ENCODE measurements around the gene TTC24.
"Not testable (repeated sequence)": the region's sequence is repeated elsewhere in the genome, so short reads cannot be mapped to it uniquely, and the experiment has no call there.

Gene TTC24

DNA sequence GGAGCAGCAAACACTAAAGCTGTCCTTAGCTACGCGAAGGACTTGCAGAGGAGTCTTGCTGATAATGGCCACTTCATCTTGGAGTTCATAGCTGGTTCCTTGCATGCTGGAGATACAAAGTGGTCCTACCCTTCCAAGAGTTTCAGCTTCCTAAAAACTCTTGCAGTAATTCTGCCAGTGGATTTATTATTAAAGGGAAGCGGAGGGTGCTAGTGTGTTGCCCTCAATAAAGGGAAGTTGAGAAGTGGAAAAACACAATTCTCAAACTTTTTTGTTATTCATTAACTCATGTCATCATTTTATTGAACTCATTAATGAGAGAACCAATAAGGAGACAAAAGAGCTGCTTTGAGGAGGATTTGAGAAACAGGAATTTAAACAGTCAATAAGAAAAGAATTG, 33.1 kb downstream of the TTC24 start:
- DNase-seq: no peak

DNA sequence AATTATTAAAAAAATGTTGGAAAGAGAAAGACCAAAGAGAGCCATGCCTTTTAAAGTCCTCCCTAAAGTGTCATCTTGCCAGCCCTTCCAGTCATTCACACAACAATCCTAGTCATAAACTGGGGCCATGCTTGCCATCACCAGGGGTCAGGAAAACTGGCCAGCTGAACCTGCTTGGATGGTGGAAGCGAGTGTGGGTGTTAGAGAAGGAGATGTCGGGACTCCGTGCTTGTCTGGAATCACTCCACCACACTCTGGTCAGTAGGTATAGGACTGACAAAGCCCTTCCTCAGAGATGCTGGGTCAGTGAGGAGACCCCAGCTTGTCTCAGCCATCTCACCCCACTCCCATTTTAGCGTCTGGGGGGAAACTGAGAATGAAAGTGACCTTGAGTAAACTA, 36.4 kb downstream of the TTC24 start:
- DNase-seq: no peak

DNA sequence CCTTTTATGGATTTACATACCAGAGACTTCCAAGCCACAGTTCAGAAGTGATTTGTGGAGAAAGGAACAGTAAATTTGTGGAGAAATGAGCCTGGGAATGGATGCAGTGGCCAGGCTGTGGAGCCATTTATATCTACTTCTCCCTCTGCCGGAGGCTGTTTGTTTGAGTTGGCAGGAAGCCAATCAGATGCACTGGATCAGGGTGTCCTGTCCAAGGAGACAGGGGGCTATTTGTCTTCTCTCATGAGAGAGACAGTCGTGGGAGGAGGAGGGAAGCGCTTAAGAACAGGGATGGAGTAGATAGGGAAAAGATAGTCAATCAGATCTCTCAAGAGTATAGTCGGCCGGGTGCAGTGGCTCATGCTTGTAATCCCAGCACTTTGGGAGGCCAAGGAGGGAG, 36.9 kb downstream of the TTC24 start:
- DNase-seq: peak; percentile 59

DNA sequence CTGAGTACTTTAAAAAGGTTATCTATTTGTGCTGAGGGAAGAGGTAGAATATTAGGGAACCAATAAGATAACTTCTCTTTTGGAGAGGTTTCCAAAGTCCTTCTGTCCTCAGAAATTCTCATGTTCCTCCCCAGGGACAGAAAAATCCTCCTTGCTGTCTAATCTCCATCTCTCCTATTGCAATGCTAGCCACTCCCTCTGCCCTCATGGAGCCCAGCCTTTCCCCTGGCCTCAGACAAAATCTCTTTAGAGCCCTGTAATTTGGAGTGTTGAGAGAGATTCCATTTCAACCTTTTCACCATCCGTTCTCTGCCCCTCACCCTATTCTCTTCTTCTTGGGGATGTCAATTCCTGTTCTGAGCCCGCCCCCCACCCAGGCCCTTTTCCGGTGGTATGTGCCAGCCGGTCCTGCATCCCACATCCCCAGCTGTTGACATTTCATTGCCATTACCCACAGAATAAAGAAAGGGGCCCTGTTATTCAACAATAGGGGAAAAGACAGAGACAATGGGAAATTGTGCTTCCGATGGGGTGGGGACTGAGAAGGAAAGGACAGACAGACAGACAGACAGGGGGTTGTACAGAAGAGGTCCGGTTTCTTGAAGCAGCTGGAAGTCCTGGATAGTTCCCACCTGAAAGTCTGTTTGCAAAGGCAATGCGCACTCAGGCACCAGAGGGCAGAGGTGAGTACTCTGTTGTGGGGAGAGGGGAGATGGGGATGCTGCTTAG, 39.5 kb downstream of the TTC24 start, which contains the start of gene HAPLN2:
Gene HAPLN2, plus strand, starts transcription at position 563 of the 729 bp plus-strand sequence. CDS start 4,076 bp downstream, outside the sequence.
- no peak for DNase-seq

DNA sequence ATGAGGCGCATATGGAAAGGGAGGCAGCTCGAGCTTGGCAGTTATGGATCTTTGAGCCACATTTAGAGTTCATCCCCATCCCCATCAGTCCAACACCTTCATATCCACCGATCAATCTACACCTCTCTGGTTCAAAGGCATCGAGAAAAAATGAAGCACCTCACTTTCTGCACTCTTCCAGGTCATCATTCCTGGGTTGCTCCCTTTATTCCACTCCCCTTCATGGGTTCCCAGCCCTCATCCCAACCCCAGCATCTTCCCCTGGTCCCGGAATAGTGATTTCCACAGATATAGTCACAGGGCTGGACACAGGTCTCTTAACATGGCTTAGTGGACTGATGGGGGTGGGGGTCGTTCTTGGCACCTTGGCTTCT, 40.0 kb downstream of the TTC24 start:
- DNase-seq: no peak

DNA sequence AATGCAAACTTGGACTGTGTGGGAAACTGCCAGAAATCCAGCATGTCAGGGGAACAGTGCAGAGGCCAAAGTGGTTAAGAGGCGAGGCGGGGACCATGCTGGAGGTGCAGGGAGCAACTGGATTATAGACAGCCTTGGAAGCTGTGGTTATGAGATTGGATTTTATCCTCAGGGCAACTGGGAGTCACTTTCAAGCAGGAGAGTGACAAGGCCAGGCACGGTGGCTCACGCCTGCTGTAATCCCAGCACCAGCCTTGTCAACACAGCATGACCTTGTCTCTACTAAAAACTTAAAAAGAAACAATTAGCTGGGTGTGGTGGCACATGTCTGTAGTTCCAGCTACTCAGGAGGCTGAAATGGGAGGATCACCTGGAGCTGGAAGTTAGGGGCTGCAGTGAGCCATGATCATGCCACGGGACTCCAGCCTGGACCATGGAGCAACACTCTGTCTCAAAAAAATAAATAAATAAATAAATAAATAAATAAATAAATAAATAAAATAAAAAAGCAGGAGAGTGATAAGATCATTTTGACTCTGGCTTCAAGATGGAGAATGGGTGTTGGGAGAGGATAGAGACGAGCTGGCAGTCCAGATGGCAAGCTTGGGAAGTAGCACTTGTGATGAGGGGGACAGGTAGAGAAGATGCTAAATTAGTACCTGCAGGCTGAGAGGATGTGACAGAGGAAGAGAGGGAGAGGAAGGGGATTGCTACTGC, 43.2 kb downstream of the TTC24 start:
- no peak for DNase-seq

DNA sequence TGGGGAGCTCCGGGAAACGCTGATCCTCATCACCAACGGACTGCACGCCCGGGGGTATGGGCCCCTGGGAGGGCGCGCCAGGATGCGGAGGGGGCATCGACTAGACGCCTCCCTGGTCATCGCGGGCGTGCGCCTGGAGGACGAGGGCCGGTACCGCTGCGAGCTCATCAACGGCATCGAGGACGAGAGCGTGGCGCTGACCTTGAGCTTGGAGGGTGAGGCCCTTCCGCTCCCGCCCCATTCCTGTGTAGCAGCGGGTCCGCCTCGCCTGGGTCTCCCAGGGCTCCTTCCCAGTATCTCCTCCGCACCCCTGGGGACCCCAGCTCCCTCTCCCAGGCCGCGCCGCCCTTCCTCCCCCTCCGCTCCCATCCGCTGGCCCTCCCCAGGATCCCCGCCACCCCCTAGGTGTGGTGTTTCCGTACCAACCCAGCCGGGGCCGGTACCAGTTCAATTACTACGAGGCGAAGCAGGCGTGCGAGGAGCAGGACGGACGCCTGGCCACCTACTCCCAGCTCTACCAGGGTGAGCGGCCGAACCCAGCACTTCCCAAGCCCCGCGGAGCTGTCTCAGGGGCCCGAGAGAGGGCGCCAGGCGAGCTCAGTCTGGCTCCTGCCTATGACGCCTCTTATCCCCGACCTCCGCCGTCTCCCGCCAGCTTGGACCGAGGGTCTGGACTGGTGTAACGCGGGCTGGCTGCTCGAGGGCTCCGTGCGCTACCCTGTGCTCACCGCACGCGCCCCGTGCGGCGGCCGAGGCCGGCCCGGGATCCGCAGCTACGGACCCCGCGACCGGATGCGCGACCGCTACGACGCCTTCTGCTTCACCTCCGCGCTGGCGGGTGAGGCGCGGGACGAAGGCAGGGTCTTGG, 44.7 kb downstream of the TTC24 start:
- no peak for DNase-seq

DNA sequence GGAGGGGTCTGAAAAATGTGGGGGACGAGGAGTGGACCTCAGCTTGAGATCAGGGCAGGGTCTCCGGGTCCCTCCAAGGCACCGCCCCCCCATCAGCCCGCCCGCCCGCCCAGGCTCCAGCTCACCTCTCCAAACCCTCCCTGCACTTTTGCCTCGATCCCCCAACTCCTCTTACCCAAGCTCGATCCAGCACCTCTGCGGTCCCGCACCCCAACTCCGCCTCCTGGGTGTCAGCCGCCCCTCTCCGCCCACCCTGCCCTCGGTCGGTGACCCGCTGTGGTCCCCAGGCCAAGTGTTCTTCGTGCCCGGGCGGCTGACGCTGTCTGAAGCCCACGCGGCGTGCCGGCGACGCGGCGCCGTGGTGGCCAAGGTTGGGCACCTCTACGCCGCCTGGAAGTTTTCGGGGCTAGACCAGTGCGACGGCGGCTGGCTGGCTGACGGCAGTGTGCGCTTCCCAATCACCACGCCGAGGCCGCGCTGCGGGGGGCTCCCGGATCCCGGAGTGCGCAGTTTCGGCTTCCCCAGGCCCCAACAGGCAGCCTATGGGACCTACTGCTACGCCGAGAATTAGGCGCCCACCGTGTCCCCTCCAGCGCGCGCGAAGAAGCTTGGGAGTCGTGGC, 45.4 kb downstream of the TTC24 start:
- no peak for DNase-seq

DNA sequence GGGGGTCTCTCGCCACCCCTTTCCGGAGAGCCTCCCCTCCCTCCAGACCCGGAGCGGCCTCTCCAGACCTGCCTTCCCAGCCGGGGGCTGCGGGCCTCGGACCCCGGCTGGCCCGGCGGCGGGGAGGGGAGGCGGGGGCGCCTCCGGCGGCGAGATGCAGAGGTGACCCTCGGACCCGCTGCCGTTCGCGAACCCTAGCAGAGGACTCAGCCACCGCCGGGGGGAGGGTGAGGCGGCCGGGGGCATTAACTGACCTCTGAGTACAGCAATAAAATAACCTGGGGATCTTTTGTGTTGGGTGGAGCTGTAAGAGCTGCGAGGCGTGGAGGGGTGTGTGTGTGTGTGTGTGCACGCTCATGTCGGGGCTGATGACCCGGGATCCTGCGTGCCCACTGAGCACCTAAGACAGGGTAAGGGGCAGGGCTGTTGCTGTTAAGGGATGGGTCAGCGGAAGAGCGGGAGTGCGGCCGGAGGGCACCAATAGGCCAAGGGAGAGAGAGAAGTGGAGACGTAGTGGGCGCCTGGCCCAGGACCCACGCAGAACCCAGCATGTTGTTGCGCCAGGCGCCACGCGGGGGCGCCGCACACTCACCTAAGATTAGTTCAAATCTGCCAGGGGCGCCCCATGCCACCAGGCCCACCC, 46.0 kb downstream of the TTC24 start:
- DNase-seq: no peak

DNA sequence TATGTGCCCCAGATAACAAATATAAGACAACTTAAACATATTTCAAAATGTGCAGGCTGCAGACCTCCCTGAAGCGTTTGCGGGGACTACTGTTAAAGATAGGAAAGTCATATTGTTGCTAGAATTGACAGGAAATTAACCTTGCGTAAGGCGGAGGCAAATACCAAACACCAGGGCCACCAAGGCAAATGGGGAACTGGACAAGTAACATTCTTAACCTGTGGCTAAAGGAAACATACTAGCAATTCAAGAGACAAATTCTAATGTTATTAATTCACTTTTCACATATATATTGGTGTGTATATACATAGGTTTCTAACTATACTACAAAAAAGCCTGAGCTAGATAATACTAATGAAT, 46.5 kb downstream of the TTC24 start:
- no peak for DNase-seq

DNA sequence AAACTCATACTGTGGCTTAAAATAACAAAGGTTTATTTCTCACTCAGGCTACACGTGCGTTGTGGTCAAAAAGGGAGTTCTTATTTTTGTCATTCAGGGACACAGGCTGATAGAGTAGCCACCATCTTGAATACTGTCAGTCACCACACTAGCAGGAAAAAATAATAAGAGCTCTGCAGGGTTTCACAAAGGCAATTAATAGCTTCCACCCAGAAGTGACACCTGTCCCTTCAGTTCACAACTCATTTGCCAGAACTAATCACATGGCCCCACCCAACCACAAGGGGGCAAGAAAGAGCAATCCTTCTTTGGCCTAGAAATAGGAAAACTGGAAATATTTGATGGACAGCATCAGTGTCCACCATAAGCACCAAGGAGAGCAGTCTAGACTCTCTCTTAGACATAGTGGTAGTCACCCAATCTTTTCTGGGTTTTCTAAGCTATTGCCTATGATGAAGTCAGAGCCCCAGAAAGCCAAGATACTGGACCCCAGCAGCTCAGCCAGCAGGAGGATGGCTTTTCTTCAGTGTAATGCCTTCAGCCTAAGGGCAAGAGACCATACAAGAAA, 47.9 kb downstream of the TTC24 start:
- DNase-seq: no peak

DNA sequence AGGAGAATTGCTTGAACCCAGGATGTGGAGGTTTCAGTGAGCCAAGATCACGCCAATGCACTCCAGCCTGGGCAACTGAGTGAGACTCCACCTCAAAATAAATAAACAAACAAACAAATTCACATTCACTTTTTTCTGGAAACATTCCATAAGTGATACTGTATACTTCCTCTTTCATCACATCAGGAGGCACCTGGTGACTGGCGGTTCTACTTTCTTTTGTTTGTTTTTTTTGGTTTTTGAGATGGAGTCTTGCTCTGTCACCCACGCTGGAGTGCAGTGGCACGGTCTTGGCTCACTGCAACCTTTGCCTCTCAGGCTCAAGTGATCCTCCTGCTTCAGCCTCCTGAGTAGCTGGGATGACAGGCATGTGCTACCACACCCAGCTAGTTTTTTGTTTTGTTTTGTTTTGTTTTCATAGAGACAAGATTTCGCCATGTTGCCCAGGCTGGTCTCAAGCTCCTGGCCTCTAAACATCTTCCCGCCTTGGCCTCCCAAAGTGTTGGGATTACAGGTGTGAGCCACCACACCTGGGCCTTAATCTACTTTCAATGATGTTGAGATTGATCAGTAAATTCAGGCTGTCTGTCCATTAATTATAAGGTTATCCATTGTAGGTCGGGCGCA, 50.4 kb downstream of the TTC24 start:
- no peak for DNase-seq

DNA sequence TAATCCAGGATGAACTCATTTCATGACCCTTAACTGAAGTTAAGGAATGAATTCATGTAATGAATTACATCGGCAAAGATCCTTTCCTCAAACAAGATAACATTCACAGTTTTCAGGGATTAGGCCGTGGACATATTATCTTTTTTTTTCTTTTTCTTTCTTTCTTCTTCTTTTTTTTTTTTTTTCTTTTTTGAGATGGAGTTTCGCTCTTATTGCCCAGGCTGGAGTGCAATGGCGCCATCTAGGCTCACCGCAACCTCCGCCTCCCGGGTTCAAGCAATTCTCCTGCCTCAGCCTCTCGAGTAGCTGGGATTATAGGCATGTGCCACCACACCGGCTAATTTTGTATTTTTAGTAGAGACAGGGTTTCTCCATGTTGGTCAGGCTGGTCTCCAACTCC, 51.6 kb downstream of the TTC24 start:
- not testable (repeated sequence) for DNase-seq

DNA sequence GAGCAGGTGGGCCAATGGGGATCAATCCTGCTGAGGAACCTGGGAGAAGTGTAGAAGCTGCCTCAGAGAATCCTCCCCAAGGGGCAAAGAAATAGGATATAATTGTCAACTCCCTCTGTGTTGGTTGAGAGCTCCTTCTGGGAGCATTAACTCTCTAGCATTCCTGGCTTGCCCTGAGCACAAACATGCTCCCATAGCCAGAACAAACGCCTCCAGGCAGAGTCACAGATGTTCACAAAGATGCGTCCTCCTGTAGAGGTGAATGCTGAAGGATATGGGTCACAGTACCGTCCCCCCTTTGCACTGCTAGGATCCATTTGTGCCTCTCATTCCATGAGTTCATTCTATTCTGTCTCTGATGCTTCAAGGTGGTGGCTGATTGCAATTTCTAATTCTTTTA, 52.8 kb downstream of the TTC24 start:
- DNase-seq: no peak

Data from NCI-H187 treated with DMSO at 0.1 percent for 48 hours (cell line).